ENCODE measurements around the gene TMEFF2.

TMEFF2 gene

GRCh38 chr2:191920502-191920901, 274.2 kb downstream of the TMEFF2 start:
- no peak for DNase-seq (ENCODE audit: low read depth, low spot score)
- H3K4me3 ChIP-seq (ENCODE audit: low read depth, low read length), result no peak overlapping the region
- TF ChIP-seq, protein P1, sequence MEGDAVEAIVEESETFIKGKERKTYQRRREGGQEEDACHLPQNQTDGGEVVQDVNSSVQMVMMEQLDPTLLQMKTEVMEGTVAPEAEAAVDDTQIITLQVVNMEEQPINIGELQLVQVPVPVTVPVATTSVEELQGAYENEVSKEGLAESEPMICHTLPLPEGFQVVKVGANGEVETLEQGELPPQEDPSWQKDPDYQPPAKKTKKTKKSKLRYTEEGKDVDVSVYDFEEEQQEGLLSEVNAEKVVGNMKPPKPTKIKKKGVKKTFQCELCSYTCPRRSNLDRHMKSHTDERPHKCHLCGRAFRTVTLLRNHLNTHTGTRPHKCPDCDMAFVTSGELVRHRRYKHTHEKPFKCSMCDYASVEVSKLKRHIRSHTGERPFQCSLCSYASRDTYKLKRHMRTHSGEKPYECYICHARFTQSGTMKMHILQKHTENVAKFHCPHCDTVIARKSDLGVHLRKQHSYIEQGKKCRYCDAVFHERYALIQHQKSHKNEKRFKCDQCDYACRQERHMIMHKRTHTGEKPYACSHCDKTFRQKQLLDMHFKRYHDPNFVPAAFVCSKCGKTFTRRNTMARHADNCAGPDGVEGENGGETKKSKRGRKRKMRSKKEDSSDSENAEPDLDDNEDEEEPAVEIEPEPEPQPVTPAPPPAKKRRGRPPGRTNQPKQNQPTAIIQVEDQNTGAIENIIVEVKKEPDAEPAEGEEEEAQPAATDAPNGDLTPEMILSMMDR (IDR thresholded peaks at IDR 0.05; ENCODE audit: insufficient read depth, low read length, missing control alignments), result no peak
- POLR2A ChIA-PET, result no interaction called here
- CTCF ChIA-PET, result no interaction called here

- DNase-seq (ENCODE audit: low read depth, low spot score), result no peak
- ChIA-PET POLR2A (no interaction called here), CTCF (interaction anchor here (0.6 to 1.4 kb wide), 2 partner anchors 10 to 244 kb away, joined by 3 to 6 read pairs; no protein-coding TSS in a partner anchor)
- no peak overlapping the region for H3K4me3 ChIP-seq (ENCODE audit: low read depth, low read length)
- TF ChIP-seq, protein P1 (IDR thresholded peaks at IDR 0.05; ENCODE audit: insufficient read depth, low read length, missing control alignments), result no peak
Observed at GRCh38 chr2:191917967-191918651, 276.6 kb downstream of the TMEFF2 start.

DNA sequence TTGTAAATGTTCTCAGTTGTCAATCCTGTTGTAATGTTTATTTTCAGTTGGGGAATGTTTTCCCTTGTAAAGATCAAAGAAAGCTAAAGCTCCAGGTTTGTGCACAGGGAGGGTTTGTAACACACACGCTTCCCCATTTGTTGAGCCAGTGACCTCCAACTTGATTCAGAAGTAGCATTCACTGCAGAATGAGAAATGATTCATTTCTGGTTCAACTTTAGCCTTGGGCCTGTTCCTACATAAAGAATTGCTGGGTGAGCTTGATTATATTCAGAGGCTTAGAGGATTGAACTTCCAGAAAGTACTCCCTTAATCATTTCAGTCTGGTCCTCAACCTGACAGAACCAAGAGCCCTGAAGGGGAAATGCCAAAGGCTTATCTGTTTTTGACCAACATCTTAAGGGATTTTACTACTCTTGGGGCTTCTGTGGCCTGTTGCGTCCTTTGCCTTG, 277.3 kb downstream of the TMEFF2 start:
- ChIA-PET CTCF (interaction anchor here (0.6 kb wide), 1 partner anchor 11 kb away, joined by 3 read pairs; no protein-coding TSS in a partner anchor), POLR2A (no interaction called here)
- H3K4me3 ChIP-seq (ENCODE audit: low read depth, low read length), result no peak overlapping the region
- TF ChIP-seq, protein P1 (IDR thresholded peaks at IDR 0.05; ENCODE audit: insufficient read depth, low read length, missing control alignments), result no peak
- no peak for DNase-seq (ENCODE audit: low read depth, low spot score)

DNA sequence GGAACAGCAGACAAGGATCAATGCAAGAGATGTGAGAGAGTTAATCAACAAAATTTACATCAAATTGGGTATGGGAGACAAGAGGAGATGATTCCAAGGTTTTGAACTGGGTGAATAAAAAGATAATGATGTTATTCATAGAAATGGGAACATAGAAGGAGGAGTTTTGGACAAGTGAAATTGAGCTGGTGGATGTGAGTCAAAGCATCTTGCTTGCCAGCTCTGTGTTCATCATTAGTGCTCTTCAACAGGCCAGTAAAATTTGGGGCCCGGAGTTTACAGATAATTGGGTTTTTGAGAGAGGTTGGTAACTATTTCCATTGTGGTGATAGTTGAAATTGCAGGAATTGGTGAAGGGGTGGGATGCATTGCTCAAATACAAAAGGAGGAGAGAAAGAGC, 277.9 kb downstream of the TMEFF2 start:
- TF ChIP-seq, protein P1 (IDR thresholded peaks at IDR 0.05; ENCODE audit: insufficient read depth, low read length, missing control alignments), result no peak
- ChIA-PET CTCF (no interaction called here), POLR2A (no interaction called here)
- DNase-seq (ENCODE audit: low read depth, low spot score), result no peak
- H3K4me3 ChIP-seq (ENCODE audit: low read depth, low read length), result no peak overlapping the region

GRCh38 chr2:191915750-191916149, 279.0 kb downstream of the TMEFF2 start:
- H3K4me3 ChIP-seq (ENCODE audit: low read depth, low read length), result no peak overlapping the region
- DNase-seq (ENCODE audit: low read depth, low spot score), result no peak
- ChIA-PET POLR2A (no interaction called here), CTCF (no interaction called here)
- TF ChIP-seq, protein P1 (IDR thresholded peaks at IDR 0.05; ENCODE audit: insufficient read depth, low read length, missing control alignments), result no peak

DNA sequence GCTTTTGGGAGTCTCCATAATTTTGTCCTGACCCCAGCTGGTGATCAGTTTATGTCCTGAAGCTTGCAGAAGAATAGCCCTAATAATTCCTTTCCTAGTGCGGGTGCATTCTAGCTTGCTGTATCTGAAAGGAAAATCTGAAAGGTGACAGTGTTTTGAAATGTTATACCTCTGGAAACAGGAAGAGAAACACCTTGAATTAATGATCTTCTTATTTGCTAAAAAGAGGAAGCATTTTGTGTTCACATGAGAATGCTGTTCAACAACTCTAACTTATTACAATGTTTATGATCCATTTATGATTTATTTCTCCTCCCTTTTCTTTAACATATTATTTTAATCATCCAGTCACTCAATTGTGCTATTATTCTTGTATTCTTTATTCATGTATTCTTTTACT, 280.9 kb downstream of the TMEFF2 start:
- CTCF ChIA-PET, result interaction anchor here (1.2 to 2.5 kb wide), 4 partner anchors 9 to 249 kb away, joined by 3 to 9 read pairs (median 3); no protein-coding TSS in a partner anchor

More for the DNA sequence above, 280.9 kb downstream of the TMEFF2 start:
- POLR2A ChIA-PET, result interaction anchor here (0.7 kb wide), 1 partner anchor 10 kb away, joined by 3 read pairs; no protein-coding TSS in a partner anchor
- TF ChIP-seq, protein P1 (IDR thresholded peaks at IDR 0.05; ENCODE audit: insufficient read depth, low read length, missing control alignments), result no peak
- no peak overlapping the region for H3K4me3 ChIP-seq (ENCODE audit: low read depth, low read length)
- no peak for DNase-seq (ENCODE audit: low read depth, low spot score)
